Stimulated activated CD8-positive, alpha-beta memory T cell treated with anti-CD3 and anti-CD28 coated beads, Interleukin-7, amount 100 ng/mL, for 4 hours (primary cell): ENCODE results near the gene FBXL15.
A peak's percentile ranks its signal among the peaks of the same experiment; 100 is the strongest.

Experiments used
- DNase-seq, 2 donors: peaks; one replicate each; pipeline ENCODE4 v3.0.0-alpha.2; 2020; ENCODE audit warnings: low read depth in 2 of 2

The FBXL15 gene

GRCh38 chr10:102420714-102421506, at the start of gene FBXL15:
Gene FBXL15, plus strand, starts transcription at chr10:102420836. Its CDS starts 294 bp downstream, at chr10:102421130.
- DNase-seq, result peak; percentile 90 to 92

GRCh38 chr10:102371295-102371694, 49.3 kb upstream of the FBXL15 start:
- no peak for DNase-seq

- DNase-seq, result no peak
Measured at GRCh38 chr10:102375250-102375649, 45.4 kb upstream of the FBXL15 start.

- DNase-seq, result no peak
Measured at GRCh38 chr10:102375867-102376266, 44.8 kb upstream of the FBXL15 start.

GRCh38 chr10:102376901-102377300, 43.7 kb upstream of the FBXL15 start:
- no peak for DNase-seq

- no peak for DNase-seq
Measured at GRCh38 chr10:102379383-102379782, 41.3 kb upstream of the FBXL15 start.

- DNase-seq, result no peak
Measured at GRCh38 chr10:102381983-102382382, 38.7 kb upstream of the FBXL15 start.

- no peak for DNase-seq
Measured at GRCh38 chr10:102382871-102383270, 37.8 kb upstream of the FBXL15 start.

- DNase-seq, result no peak
Measured at GRCh38 chr10:102384053-102384452, 36.6 kb upstream of the FBXL15 start.

GRCh38 chr10:102384606-102385429, 35.8 kb upstream of the FBXL15 start:
- DNase-seq, result no peak

- no peak for DNase-seq
Measured at GRCh38 chr10:102389894-102390293, 30.7 kb upstream of the FBXL15 start.

- DNase-seq, result no peak
Measured at GRCh38 chr10:102392306-102392705, 28.3 kb upstream of the FBXL15 start.

GRCh38 chr10:102393411-102394078, 27.1 kb upstream of the FBXL15 start:
- no peak for DNase-seq

GRCh38 chr10:102394079-102394800, 26.4 kb upstream of the FBXL15 start:
- DNase-seq, result peak; percentile 98

GRCh38 chr10:102394801-102395399, 25.7 kb upstream of the FBXL15 start:
- peak in 1 of 2 donors; percentile 32 for DNase-seq

- DNase-seq, result peak; percentile 80 to 86
Measured at GRCh38 chr10:102395400-102396316, 25.0 kb upstream of the FBXL15 start, which contains the start of gene NFKB2. Gene NFKB2, plus strand, starts transcription at chr10:102395705. Its CDS starts 255 bp downstream, at chr10:102395960.

- no peak for DNase-seq
Measured at GRCh38 chr10:102396317-102396650, 24.4 kb upstream of the FBXL15 start.

GRCh38 chr10:102396730-102397151, 23.9 kb upstream of the FBXL15 start:
- DNase-seq, result no peak

GRCh38 chr10:102397222-102398171, 23.1 kb upstream of the FBXL15 start:
- no peak for DNase-seq
